HEK293 (cell line): ENCODE measurements around the gene CACNA1G.
A peak's percentile ranks its signal among the peaks of the same experiment; 100 is the strongest.

Source experiments
- CTCF ChIA-PET: fragments of 350-600 bp; formaldehyde crosslinking; extraction: SDS; loops from one replicate; lab custom pipeline; 2021; ENCODE audit warnings: antibody characterized with exemption; lab: Yijun Ruan, JAX
- POLR2A ChIA-PET: fragments of 300-600 bp; formaldehyde crosslinking; extraction: SDS; loops from one replicate; lab custom pipeline; 2020; ENCODE audit warnings: antibody characterized with exemption, inconsistent platforms; lab: Yijun Ruan, JAX
- H3K27ac ChIP-seq: fragments of 200-500 bp; sonication (Bioruptor generic); 2 replicates; pipeline ENCODE4 v1.5.1; 2014; ENCODE audit warnings: low read depth, low read length, control low read depth, inconsistent platforms; ENCODE audit errors: extremely low read depth
- H3K36me3 ChIP-seq, 2 experiments: fragments of 200-500 bp in 1 of 2; sonication (Bioruptor generic) in 1 of 2; 1 replicate in 1 of 2; 2 replicates in 1 of 2; pipeline ENCODE4 v1.5.1; 2014 to 2017; ENCODE audit warnings: inconsistent platforms in 2 of 2, low read length in 2 of 2; ENCODE audit not compliant: control insufficient read depth in 2 of 2, insufficient read depth in 1 of 2
- H3K4me1 ChIP-seq: fragments of 200-500 bp; sonication (Bioruptor generic); 2 replicates; pipeline ENCODE4 v1.5.1; 2014; ENCODE audit warnings: mild to moderate bottlenecking, low read length, inconsistent platforms; ENCODE audit not compliant: control insufficient read depth, insufficient read depth
- H3K4me3 ChIP-seq: 2 replicates; pipeline ENCODE4 v1.5.1; 2011; ENCODE audit warnings: low read depth, mild to moderate bottlenecking, control low read depth, low read length, moderate library complexity
- H3K9me3 ChIP-seq: fragments of 200-500 bp; sonication (Bioruptor generic); 2 replicates; pipeline ENCODE4 v1.5.1; 2014; ENCODE audit warnings: low read depth, low read length, inconsistent platforms; ENCODE audit not compliant: control insufficient read depth, insufficient read depth
- AEBP2 ChIP-seq: fragments of 450-650 bp; formaldehyde crosslinking; IDR thresholded peaks from 2 replicates; pipeline ENCODE4 v1.5.1; 2016; ENCODE audit warnings: missing biosample characterization, missing genetic modification characterization, borderline replicate concordance
- EGR2 ChIP-seq: fragments of 450-650 bp; formaldehyde crosslinking; IDR thresholded peaks from 2 replicates; pipeline ENCODE4 v1.5.1; 2016; ENCODE audit warnings: low read depth, missing biosample characterization, missing genetic modification characterization
- GLIS1 ChIP-seq: fragments of 450-650 bp; formaldehyde crosslinking; IDR thresholded peaks from 2 replicates; pipeline ENCODE4 v1.5.1; 2016; ENCODE audit warnings: missing biosample characterization, missing genetic modification characterization
- REST ChIP-seq: fragments of 450-650 bp; formaldehyde crosslinking; IDR thresholded peaks from 2 replicates; pipeline ENCODE4 v1.5.1; 2016; ENCODE audit warnings: missing biosample characterization, missing genetic modification characterization
- SP2 ChIP-seq: fragments of 450-650 bp; formaldehyde crosslinking; IDR thresholded peaks from 2 replicates; pipeline ENCODE4 v1.5.1; 2016; ENCODE audit warnings: missing biosample characterization, missing genetic modification characterization
- ZBTB17 ChIP-seq: fragments of 450-650 bp; formaldehyde crosslinking; IDR thresholded peaks from 2 replicates; pipeline ENCODE4 v1.5.1; 2016; ENCODE audit warnings: missing biosample characterization, missing genetic modification characterization
- ZFHX2 ChIP-seq: fragments of 450-650 bp; formaldehyde crosslinking; conservative IDR thresholded peaks from 2 replicates; pipeline ENCODE4 v1.5.1; 2016; ENCODE audit warnings: missing biosample characterization, missing genetic modification characterization
- ZIC2 ChIP-seq: fragments of 450-650 bp; formaldehyde crosslinking; IDR thresholded peaks from 2 replicates; pipeline ENCODE4 v1.5.1; 2016; ENCODE audit warnings: missing biosample characterization, missing genetic modification characterization
- ZNF10 ChIP-seq: fragments of 450-650 bp; formaldehyde crosslinking; IDR thresholded peaks from 2 replicates; pipeline ENCODE4 v1.5.1; 2017; ENCODE audit warnings: missing biosample characterization, missing genetic modification characterization
- ZNF18 ChIP-seq: fragments of 450-650 bp; formaldehyde crosslinking; IDR thresholded peaks from 2 replicates; pipeline ENCODE4 v1.5.1; 2016; ENCODE audit warnings: missing biosample characterization, missing genetic modification characterization
- TF ChIP-seq, protein P1 (sequence below): fragments of 450-650 bp; formaldehyde crosslinking; IDR thresholded peaks from 2 replicates; pipeline ENCODE4 v1.5.1; 2016; ENCODE audit warnings: missing biosample characterization, missing genetic modification characterization
- TF ChIP-seq, protein P2 (sequence below): fragments of 450-650 bp; formaldehyde crosslinking; IDR thresholded peaks from 2 replicates; pipeline ENCODE4 v1.5.1; 2017; ENCODE audit warnings: missing biosample characterization, missing genetic modification characterization
- TF ChIP-seq, protein P3 (sequence below): sonication (generic); formaldehyde crosslinking; IDR thresholded peaks from 2 replicates; pipeline ENCODE4 v1.8.1; 2022; ENCODE audit warnings: mild to moderate bottlenecking, moderate library complexity, missing genetic modification reagents

CACNA1G gene

GRCh38 chr17:50627036-50627781 lies 66.7 kb downstream of the CACNA1G start:
- ChIA-PET CTCF (interaction anchor here (0.6 to 9.7 kb wide), 31 partner anchors 8 to 913 kb away, joined by 3 to 231 read pairs (median 7); partner anchors contain the start of genes ANKRD40, CACNA1G and SPATA20), POLR2A (interaction anchor here (0.8 to 2.3 kb wide), 5 partner anchors 12 to 239 kb away, joined by 3 to 8 read pairs (median 5); partner anchors contain the start of genes CACNA1G and LUC7L3)
- Histone ChIP-seq H3K4me1 (no peaks in the 10 kb centered on the region; the same call in 1 of the 2 replicates), H3K36me3 (no peaks in the 10 kb centered on the region), H3K4me3 (no peak overlapping the region), H3K27ac (no peak overlapping the region), H3K9me3 (no peaks in the 10 kb centered on the region)
- TF ChIP-seq ZFHX2: peak; percentile 44; the same call in 1 of the 2 replicates
- TF ChIP-seq SP2 (tag by site-specific recombination): no peak
- no peak for TF ChIP-seq ZNF10 (tag by site-specific recombination)

GRCh38 chr17:50627782-50628601 lies 67.5 kb downstream of the CACNA1G start:
- Histone ChIP-seq H3K27ac (no peak overlapping the region), H3K4me3 (no peak overlapping the region), H3K4me1 (no peaks in the 10 kb centered on the region; the same call in 1 of the 2 replicates), H3K36me3 (no peaks in the 10 kb centered on the region), H3K9me3 (no peaks in the 10 kb centered on the region)
- ChIA-PET CTCF (interaction anchor here (0.6 to 9.7 kb wide), 24 partner anchors 8 to 914 kb away, joined by 3 to 231 read pairs (median 7); partner anchors contain the start of genes ANKRD40, CACNA1G and SPATA20), POLR2A (interaction anchor here (0.8 to 2.3 kb wide), 6 partner anchors 11 to 239 kb away, joined by 3 to 8 read pairs (median 5); partner anchors contain the start of genes CACNA1G and LUC7L3)
- 0 out of 2 replicates have a peak, but pooled peaks have one; percentile 12 for TF ChIP-seq ZBTB17 (tag by site-specific recombination)
- TF ChIP-seq ZIC2 (tag by site-specific recombination): peak; percentile 48
- peak; percentile 77 for TF ChIP-seq GLIS1 (tag by site-specific recombination)
- TF ChIP-seq, protein P1, sequence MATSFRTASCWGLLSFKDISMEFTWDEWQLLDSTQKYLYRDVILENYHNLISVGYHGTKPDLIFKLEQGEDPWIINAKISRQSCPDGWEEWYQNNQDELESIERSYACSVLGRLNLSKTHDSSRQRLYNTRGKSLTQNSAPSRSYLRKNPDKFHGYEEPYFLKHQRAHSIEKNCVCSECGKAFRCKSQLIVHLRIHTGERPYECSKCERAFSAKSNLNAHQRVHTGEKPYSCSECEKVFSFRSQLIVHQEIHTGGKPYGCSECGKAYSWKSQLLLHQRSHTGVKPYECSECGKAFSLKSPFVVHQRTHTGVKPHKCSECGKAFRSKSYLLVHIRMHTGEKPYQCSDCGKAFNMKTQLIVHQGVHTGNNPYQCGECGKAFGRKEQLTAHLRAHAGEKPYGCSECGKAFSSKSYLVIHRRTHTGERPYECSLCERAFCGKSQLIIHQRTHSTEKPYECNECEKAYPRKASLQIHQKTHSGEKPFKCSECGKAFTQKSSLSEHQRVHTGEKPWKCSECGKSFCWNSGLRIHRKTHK: no peak
- TF ChIP-seq REST (tag by site-specific recombination): no peak
- peak; percentile 49 for TF ChIP-seq EGR2 (tag by site-specific recombination)

DNA sequence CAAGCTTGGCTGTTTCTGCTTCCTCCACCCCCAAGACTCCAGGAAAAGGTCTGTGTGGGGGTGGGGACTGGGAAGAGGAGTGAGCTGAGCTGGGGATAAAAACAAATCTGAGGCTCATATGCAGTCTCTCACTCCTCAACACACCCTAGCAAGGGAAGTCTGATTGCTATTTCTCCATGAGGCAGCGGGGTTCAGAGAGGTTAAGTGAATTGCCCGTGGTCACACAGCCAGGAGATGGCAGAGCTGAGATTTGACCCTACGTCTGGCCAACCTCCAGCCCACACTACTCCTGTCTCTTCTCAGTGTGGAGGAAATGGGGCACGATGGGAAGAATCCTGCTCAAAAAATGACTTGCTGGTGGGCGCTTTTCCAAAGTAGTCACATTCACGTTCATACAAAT lies 69.4 kb downstream of the CACNA1G start:
- ChIA-PET POLR2A (interaction anchor here (0.6 to 1.9 kb wide), 3 partner anchors 9 to 150 kb away, joined by 3 to 8 read pairs (median 3); no protein-coding TSS in a partner anchor), CTCF (interaction anchor here (0.6 to 9.7 kb wide), 28 partner anchors 9 to 268 kb away, joined by 3 to 231 read pairs (median 6); partner anchors contain the start of genes CACNA1G and SPATA20)
- TF ChIP-seq AEBP2 (tag by site-specific recombination) (no peak), ZNF18 (no peak)
- TF ChIP-seq, protein P2, sequence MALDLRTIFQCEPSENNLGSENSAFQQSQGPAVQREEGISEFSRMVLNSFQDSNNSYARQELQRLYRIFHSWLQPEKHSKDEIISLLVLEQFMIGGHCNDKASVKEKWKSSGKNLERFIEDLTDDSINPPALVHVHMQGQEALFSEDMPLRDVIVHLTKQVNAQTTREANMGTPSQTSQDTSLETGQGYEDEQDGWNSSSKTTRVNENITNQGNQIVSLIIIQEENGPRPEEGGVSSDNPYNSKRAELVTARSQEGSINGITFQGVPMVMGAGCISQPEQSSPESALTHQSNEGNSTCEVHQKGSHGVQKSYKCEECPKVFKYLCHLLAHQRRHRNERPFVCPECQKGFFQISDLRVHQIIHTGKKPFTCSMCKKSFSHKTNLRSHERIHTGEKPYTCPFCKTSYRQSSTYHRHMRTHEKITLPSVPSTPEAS: no peak
- TF ChIP-seq, protein P3, sequence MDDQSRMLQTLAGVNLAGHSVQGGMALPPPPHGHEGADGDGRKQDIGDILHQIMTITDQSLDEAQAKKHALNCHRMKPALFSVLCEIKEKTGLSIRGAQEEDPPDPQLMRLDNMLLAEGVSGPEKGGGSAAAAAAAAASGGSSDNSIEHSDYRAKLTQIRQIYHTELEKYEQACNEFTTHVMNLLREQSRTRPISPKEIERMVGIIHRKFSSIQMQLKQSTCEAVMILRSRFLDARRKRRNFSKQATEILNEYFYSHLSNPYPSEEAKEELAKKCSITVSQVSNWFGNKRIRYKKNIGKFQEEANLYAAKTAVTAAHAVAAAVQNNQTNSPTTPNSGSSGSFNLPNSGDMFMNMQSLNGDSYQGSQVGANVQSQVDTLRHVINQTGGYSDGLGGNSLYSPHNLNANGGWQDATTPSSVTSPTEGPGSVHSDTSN: no peak
- Histone ChIP-seq H3K27ac (no peak overlapping the region), H3K9me3 (no peaks in the 10 kb centered on the region), H3K36me3 (no peaks in the 10 kb centered on the region), H3K4me1 (no peaks in the 10 kb centered on the region; the same call in 1 of the 2 replicates), H3K4me3 (no peak overlapping the region)
